ENCODE measurements around the gene FHL2.

Gene FHL2

GRCh38 chr2:105422801-105423200, 23.9 kb upstream of the FHL2 start:
- in situ Hi-C loops (cut with MboI; ENCODE audit: low sequenced_read_pairs, unreplicated experiment), result no loop called here
- DNase-seq (ENCODE audit: low spot score), result no peak
- no peak for TF ChIP-seq CTCF (IDR thresholded peaks at IDR 0.05; ENCODE audit: borderline replicate concordance, control extremely low read depth, extremely low read depth, insufficient read depth, missing control alignments)

DNA sequence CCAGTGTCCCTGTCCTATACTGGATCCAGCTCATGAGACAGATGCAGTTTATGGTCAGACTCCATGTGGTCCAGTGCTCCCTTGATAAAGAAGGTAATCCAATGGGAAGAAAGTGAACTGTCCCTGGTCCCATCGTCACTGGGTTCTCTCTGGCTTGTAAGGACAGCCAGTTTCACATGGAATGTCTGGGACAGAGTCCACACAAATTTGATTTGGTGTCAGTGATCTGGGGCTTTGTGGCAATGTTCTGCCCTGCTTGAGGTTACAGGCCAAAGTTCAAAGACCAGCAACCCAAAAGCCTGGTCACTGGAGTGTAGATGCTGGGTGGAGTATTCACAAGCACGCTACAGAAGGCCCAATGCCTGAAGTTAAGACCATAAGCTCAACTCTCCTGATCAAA, 22.2 kb upstream of the FHL2 start:
- no peak for DNase-seq (ENCODE audit: low spot score)
- in situ Hi-C loops (cut with MboI; ENCODE audit: low sequenced_read_pairs, unreplicated experiment), result no loop called here
- no peak for TF ChIP-seq CTCF (IDR thresholded peaks at IDR 0.05; ENCODE audit: borderline replicate concordance, control extremely low read depth, extremely low read depth, insufficient read depth, missing control alignments)

GRCh38 chr2:105418522-105418921, 19.7 kb upstream of the FHL2 start:
- no peak for DNase-seq (ENCODE audit: low spot score)
- TF ChIP-seq CTCF (IDR thresholded peaks at IDR 0.05; ENCODE audit: borderline replicate concordance, control extremely low read depth, extremely low read depth, insufficient read depth, missing control alignments), result no peak
- in situ Hi-C loops (cut with MboI; ENCODE audit: low sequenced_read_pairs, unreplicated experiment), result no loop called here

DNA sequence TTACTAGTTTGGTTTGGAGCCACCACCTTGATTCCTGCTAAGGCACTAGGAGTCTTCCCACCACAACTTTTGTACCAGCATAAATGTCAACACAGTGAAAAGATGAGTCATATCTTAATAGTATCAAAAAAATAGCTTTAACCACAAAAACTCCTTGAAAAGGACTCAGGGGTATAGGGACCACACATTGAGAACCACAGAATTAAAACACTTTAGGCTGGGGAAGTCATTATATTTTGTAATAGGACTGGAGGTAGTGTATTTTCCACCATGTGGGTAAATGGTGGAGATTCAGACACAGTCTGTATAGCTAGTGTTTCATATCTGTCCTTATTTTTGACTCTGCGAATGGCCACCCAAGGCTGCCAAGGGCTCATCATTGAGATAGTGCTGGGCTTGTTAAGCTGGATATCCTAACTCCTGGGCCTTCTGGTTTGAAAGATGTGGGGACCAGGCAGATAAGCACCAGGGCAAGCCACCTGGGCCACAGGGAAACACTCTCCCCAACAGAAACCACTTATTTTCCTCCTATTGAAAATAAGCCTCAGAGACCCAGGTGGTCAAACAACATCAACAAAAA, 19.1 kb upstream of the FHL2 start:
- in situ Hi-C loops (cut with MboI; ENCODE audit: low sequenced_read_pairs, unreplicated experiment), result no loop called here
- TF ChIP-seq CTCF (IDR thresholded peaks at IDR 0.05; ENCODE audit: borderline replicate concordance, control extremely low read depth, extremely low read depth, insufficient read depth, missing control alignments), result no peak

GRCh38 chr2:105416156-105416555, 17.3 kb upstream of the FHL2 start:
- TF ChIP-seq CTCF (IDR thresholded peaks at IDR 0.05; ENCODE audit: borderline replicate concordance, control extremely low read depth, extremely low read depth, insufficient read depth, missing control alignments), result no peak
- no peak for DNase-seq (ENCODE audit: low spot score)
- in situ Hi-C loops (cut with MboI; ENCODE audit: low sequenced_read_pairs, unreplicated experiment), result no loop called here

More for the DNA sequence above, 19.1 kb upstream of the FHL2 start:
- DNase-seq (ENCODE audit: low spot score), result no peak

GRCh38 chr2:105415007-105415406, 16.2 kb upstream of the FHL2 start:
- no peak for TF ChIP-seq CTCF (IDR thresholded peaks at IDR 0.05; ENCODE audit: borderline replicate concordance, control extremely low read depth, extremely low read depth, insufficient read depth, missing control alignments)
- in situ Hi-C loops (cut with MboI; ENCODE audit: low sequenced_read_pairs, unreplicated experiment), result no loop called here

More at GRCh38 chr2:105415007-105415406, 16.2 kb upstream of the FHL2 start:
- no peak for DNase-seq (ENCODE audit: low spot score)
